RKO (cell line): ENCODE results near the gene COX19.
"Not testable (repeated sequence)": the region's sequence is repeated elsewhere in the genome, so short reads cannot be mapped to it uniquely, and the experiment has no call there.

Experiments used
- DNase-seq: peaks from one replicate; pipeline ENCODE4 v3.0.0-alpha.2; 2016; ENCODE audit warnings: low spot score

COX19 gene

GRCh38 chr7:960269-960871 is 15.0 kb downstream of the COX19 start:
- no peak for DNase-seq

GRCh38 chr7:959740-960139 is 15.6 kb downstream of the COX19 start:
- DNase-seq: not testable (repeated sequence)

- no peak for DNase-seq
These were observed 16.1 kb downstream of the COX19 start for GRCh38 chr7:959271-959670.

- DNase-seq: no peak
These were observed 16.8 kb downstream of the COX19 start for GRCh38 chr7:958221-959200.

GRCh38 chr7:957418-958220 is 17.7 kb downstream of the COX19 start:
- no peak for DNase-seq

GRCh38 chr7:956031-956430 is 19.3 kb downstream of the COX19 start:
- DNase-seq: no peak

GRCh38 chr7:954330-955238 is 20.8 kb downstream of the COX19 start, which contains the start of gene ADAP1:
Gene ADAP1, minus strand, starts transcription at chr7:954680. Its CDS starts 203 bp downstream, at chr7:954477.
- DNase-seq: peak; percentile 60

- peak; percentile 38 for DNase-seq
These were observed 21.6 kb downstream of the COX19 start for GRCh38 chr7:953547-954327.

- DNase-seq: no peak
These were observed 22.6 kb downstream of the COX19 start for GRCh38 chr7:952548-953441.

- no peak for DNase-seq
These were observed 23.3 kb downstream of the COX19 start for GRCh38 chr7:951881-952547.

- no peak for DNase-seq
These were observed 26.1 kb downstream of the COX19 start for GRCh38 chr7:949021-949934.

- DNase-seq: no peak
These were observed 27.7 kb downstream of the COX19 start for GRCh38 chr7:947391-948210.

- DNase-seq: no peak
These were observed 28.9 kb downstream of the COX19 start for GRCh38 chr7:946256-946996.

GRCh38 chr7:945556-946255 is 29.6 kb downstream of the COX19 start:
- DNase-seq: no peak

- DNase-seq: no peak
These were observed 30.2 kb downstream of the COX19 start for GRCh38 chr7:945147-945555.

- no peak for DNase-seq
These were observed 30.6 kb downstream of the COX19 start for GRCh38 chr7:944744-945143.
